Measurements from ENCODE around the gene CHST11.

DNA sequence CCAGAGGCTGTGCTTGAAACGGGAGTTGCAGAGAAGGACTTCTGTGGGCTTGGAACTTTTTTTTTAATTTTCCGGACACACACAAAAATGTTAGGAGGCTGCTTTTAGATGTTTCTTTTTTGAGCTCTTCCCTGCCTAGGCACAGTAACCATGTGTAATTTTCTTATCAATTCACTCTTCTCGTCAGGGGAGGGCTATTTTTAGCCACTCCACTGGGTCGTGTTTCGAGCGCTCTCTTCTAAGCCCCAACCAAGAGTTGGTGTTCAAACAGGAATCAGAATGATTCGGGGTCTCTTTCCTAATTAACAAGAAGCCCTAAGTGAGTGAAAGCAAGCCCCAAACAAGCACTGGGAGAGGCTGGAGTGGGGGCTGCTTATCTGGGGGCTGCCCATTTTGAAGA lies 162.6 kb downstream of the CHST11 start:
- no peak for TF ChIP-seq CBX8 (IDR thresholded peaks at IDR 0.05; ENCODE audit: borderline replicate concordance, extremely low read depth, low read depth, low read length, poor library complexity, severe bottlenecking)
- TF ChIP-seq ZFP36 (IDR thresholded peaks at IDR 0.05; ENCODE audit: low read depth, low read length, partially characterized antibody): no peak
- TF ChIP-seq, protein P1, sequence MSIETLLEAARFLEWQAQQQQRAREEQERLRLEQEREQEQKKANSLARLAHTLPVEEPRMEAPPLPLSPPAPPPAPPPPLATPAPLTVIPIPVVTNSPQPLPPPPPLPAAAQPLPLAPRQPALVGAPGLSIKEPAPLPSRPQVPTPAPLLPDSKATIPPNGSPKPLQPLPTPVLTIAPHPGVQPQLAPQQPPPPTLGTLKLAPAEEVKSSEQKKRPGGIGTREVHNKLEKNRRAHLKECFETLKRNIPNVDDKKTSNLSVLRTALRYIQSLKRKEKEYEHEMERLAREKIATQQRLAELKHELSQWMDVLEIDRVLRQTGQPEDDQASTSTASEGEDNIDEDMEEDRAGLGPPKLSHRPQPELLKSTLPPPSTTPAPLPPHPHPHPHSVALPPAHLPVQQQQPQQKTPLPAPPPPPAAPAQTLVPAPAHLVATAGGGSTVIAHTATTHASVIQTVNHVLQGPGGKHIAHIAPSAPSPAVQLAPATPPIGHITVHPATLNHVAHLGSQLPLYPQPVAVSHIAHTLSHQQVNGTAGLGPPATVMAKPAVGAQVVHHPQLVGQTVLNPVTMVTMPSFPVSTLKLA (conservative IDR thresholded peaks at IDR 0.05): no peak
- TF ChIP-seq, protein P2, sequence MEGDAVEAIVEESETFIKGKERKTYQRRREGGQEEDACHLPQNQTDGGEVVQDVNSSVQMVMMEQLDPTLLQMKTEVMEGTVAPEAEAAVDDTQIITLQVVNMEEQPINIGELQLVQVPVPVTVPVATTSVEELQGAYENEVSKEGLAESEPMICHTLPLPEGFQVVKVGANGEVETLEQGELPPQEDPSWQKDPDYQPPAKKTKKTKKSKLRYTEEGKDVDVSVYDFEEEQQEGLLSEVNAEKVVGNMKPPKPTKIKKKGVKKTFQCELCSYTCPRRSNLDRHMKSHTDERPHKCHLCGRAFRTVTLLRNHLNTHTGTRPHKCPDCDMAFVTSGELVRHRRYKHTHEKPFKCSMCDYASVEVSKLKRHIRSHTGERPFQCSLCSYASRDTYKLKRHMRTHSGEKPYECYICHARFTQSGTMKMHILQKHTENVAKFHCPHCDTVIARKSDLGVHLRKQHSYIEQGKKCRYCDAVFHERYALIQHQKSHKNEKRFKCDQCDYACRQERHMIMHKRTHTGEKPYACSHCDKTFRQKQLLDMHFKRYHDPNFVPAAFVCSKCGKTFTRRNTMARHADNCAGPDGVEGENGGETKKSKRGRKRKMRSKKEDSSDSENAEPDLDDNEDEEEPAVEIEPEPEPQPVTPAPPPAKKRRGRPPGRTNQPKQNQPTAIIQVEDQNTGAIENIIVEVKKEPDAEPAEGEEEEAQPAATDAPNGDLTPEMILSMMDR (IDR thresholded peaks at IDR 0.05 in 2 of 3, conservative IDR thresholded peaks at IDR 0.05 in 1 of 3; ENCODE audit: insufficient read depth in 2 of 3, low read depth in 1 of 3, low read length in 3 of 3): no peak
- no peak for TF ChIP-seq HNRNPH1 (optimal IDR thresholded peaks at IDR 0.05; ENCODE audit: low read depth, low read length)
- no peak for TF ChIP-seq GABPB1 (CRISPR knock-in tag; IDR thresholded peaks at IDR 0.05)
- TF ChIP-seq FOXP1 (CRISPR knock-in tag; IDR thresholded peaks at IDR 0.05): no peak
- TF ChIP-seq, protein P3, sequence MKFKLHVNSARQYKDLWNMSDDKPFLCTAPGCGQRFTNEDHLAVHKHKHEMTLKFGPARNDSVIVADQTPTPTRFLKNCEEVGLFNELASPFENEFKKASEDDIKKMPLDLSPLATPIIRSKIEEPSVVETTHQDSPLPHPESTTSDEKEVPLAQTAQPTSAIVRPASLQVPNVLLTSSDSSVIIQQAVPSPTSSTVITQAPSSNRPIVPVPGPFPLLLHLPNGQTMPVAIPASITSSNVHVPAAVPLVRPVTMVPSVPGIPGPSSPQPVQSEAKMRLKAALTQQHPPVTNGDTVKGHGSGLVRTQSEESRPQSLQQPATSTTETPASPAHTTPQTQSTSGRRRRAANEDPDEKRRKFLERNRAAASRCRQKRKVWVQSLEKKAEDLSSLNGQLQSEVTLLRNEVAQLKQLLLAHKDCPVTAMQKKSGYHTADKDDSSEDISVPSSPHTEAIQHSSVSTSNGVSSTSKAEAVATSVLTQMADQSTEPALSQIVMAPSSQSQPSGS (CRISPR knock-in tag; IDR thresholded peaks at IDR 0.05): no peak
- no peak for TF ChIP-seq FOSL1 (tag; conservative IDR thresholded peaks at IDR 0.05)
- TF ChIP-seq, protein P4, sequence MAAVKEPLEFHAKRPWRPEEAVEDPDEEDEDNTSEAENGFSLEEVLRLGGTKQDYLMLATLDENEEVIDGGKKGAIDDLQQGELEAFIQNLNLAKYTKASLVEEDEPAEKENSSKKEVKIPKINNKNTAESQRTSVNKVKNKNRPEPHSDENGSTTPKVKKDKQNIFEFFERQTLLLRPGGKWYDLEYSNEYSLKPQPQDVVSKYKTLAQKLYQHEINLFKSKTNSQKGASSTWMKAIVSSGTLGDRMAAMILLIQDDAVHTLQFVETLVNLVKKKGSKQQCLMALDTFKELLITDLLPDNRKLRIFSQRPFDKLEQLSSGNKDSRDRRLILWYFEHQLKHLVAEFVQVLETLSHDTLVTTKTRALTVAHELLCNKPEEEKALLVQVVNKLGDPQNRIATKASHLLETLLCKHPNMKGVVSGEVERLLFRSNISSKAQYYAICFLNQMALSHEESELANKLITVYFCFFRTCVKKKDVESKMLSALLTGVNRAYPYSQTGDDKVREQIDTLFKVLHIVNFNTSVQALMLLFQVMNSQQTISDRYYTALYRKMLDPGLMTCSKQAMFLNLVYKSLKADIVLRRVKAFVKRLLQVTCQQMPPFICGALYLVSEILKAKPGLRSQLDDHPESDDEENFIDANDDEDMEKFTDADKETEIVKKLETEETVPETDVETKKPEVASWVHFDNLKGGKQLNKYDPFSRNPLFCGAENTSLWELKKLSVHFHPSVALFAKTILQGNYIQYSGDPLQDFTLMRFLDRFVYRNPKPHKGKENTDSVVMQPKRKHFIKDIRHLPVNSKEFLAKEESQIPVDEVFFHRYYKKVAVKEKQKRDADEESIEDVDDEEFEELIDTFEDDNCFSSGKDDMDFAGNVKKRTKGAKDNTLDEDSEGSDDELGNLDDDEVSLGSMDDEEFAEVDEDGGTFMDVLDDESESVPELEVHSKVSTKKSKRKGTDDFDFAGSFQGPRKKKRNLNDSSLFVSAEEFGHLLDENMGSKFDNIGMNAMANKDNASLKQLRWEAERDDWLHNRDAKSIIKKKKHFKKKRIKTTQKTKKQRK (IDR thresholded peaks at IDR 0.05; ENCODE audit: borderline replicate concordance, low read depth, low read length): no peak
- no peak for TF ChIP-seq SIN3A (IDR thresholded peaks at IDR 0.05; ENCODE audit: borderline replicate concordance in 2 of 2, control insufficient read depth in 1 of 2, low read depth in 2 of 2, low read length in 2 of 2)
- no peak for TF ChIP-seq MAFK (IDR thresholded peaks at IDR 0.05; ENCODE audit: low read length)
- TF ChIP-seq RAD21 (CRISPR knock-in tag; conservative IDR thresholded peaks at IDR 0.05 in 1 of 2, IDR thresholded peaks at IDR 0.05 in 1 of 2): no peak
- no peak for TF ChIP-seq ZNF134 (CRISPR knock-in tag; conservative IDR thresholded peaks at IDR 0.05)
